Progenitor cell of endocrine pancreas (in vitro differentiated cells): ENCODE measurements around the gene EFR3B. TPM values are rescaled to one million over a fixed set of nuclear protein-coding genes. Genes with fewer than 3 reads are reported as not detected.
"Not testable (repeated sequence)": the region's sequence is repeated elsewhere in the genome, so short reads cannot be mapped to it uniquely, and the experiment has no call there.

ENCODE experiments used
- DNase-seq: peaks from one replicate; pipeline ENCODE4 v3.0.0; 2021; ENCODE audit warnings: low spot score; ENCODE audit not compliant: unreplicated experiment
- H3K27ac Mint-ChIP-seq: 2 replicates; pipeline ENCODE4 v1.8.0; 2021; ENCODE audit warnings: mild to moderate bottlenecking, moderate library complexity, mixed read lengths
- H3K27me3 Mint-ChIP-seq: 2 replicates; pipeline ENCODE4 v1.8.0; 2021; ENCODE audit warnings: mixed read lengths
- H3K36me3 Mint-ChIP-seq: 2 replicates; pipeline ENCODE4 v1.8.0; 2022; ENCODE audit warnings: mixed read lengths; ENCODE audit not compliant: insufficient read depth
- H3K4me1 Mint-ChIP-seq: 2 replicates; pipeline ENCODE4 v1.8.0; 2021; ENCODE audit warnings: low read depth, mixed read lengths
- H3K4me3 Mint-ChIP-seq: 2 replicates; pipeline ENCODE4 v1.8.0; 2021; ENCODE audit warnings: low read depth, mild to moderate bottlenecking, moderate library complexity, mixed read lengths
- H3K9me3 Mint-ChIP-seq: 2 replicates; pipeline ENCODE4 v1.8.0; 2021; ENCODE audit warnings: low read depth, mixed read lengths
- total RNA-seq: library from RNA; stranded (reverse); gene quantifications from 2 replicates; pipeline ENCODE4 v1.2.1, GENCODE V29; 2021
- TF ChIP-seq, protein P1 (sequence below): fragments of 200-600 bp; sonication (generic); IDR thresholded peaks from one replicate; pipeline ENCODE4 v1.5.0; 2021; ENCODE audit warnings: antibody characterized with exemption, mild to moderate bottlenecking; ENCODE audit not compliant: unreplicated experiment

EFR3B gene
- total RNA-seq, 1 donor from 2014 or later: 23.3 TPM

DNA sequence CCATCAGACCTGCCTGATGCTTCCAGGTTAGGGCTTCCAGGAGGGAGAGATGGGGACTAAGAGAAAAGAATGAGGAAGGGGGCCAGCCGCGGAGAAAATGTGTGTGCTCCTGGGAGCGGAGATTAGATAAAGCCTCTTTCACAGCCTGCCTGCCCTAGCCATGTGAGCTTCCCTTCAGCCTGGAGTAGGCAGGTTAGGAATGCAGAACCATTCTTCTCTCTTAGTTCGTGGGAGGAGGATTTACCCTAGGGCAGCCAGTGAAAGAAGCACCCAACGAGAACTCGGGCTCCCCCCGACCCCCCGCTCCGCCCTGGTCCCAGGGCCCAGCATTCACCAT is 90.4 kb downstream of the EFR3B start:
- H3K36me3 Mint-ChIP-seq: peaks cover 14% of the 10 kb centered on the region
- peak overlapping the region; percentile 49 for H3K4me3 Mint-ChIP-seq
- H3K27ac Mint-ChIP-seq: peak overlapping the region; percentile 3
- H3K9me3 Mint-ChIP-seq: no peaks in the 10 kb centered on the region
- peaks cover 10% of the 10 kb centered on the region for H3K4me1 Mint-ChIP-seq
- TF ChIP-seq, protein P1, sequence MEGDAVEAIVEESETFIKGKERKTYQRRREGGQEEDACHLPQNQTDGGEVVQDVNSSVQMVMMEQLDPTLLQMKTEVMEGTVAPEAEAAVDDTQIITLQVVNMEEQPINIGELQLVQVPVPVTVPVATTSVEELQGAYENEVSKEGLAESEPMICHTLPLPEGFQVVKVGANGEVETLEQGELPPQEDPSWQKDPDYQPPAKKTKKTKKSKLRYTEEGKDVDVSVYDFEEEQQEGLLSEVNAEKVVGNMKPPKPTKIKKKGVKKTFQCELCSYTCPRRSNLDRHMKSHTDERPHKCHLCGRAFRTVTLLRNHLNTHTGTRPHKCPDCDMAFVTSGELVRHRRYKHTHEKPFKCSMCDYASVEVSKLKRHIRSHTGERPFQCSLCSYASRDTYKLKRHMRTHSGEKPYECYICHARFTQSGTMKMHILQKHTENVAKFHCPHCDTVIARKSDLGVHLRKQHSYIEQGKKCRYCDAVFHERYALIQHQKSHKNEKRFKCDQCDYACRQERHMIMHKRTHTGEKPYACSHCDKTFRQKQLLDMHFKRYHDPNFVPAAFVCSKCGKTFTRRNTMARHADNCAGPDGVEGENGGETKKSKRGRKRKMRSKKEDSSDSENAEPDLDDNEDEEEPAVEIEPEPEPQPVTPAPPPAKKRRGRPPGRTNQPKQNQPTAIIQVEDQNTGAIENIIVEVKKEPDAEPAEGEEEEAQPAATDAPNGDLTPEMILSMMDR: no peak
- peaks cover 19% of the 10 kb centered on the region for H3K27me3 Mint-ChIP-seq
- no peak for DNase-seq

DNA sequence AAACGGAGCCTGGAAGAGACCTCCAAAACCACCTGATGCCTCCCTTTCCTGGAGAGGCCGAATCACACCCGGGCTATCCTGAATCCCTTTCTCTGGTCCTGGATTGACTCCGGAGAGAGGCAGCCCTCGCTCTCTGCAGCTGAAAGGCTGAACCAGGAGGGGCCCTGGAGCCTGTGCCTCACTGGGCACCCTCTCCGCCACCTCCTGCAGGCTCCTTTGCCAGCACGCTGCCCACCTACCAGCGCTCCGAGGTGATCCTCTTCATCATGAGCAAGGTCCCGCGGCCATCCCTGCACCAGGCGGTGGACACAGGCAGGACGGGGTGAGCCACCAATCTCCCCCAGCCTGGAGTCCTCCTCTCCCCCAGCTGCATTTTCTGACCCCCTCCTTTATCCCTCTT is 90.8 kb downstream of the EFR3B start:
- peak overlapping the region; percentile 3 for H3K27ac Mint-ChIP-seq
- TF ChIP-seq, protein P1: no peak
- H3K4me1 Mint-ChIP-seq: peaks cover 10% of the 10 kb centered on the region
- DNase-seq: no peak
- H3K27me3 Mint-ChIP-seq: peaks cover 19% of the 10 kb centered on the region
- no peaks in the 10 kb centered on the region for H3K9me3 Mint-ChIP-seq
- peaks cover 14% of the 10 kb centered on the region for H3K36me3 Mint-ChIP-seq
- H3K4me3 Mint-ChIP-seq: no peak overlapping the region

DNA sequence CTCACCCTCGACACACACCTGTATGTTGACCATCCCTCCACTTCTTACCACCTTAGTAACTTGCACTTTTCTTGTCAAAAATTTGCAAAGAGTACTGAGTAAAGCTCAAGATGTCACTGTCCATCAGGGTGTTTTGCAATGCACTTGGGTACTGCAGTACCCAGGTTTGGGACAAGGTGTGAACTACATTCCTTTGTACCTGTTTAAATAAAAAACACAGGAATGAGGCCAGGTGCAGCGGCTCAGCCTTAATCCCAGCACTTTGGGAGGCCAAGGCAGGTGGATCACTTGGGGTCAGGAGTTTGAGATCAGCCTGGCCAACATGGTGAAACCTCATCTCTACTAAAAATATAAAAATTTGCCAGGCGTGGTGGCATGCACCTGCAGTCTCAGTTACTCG is 98.7 kb downstream of the EFR3B start:
- H3K36me3 Mint-ChIP-seq: peaks cover 17% of the 10 kb centered on the region
- H3K27ac Mint-ChIP-seq, H3K4me1 Mint-ChIP-seq, H3K9me3 Mint-ChIP-seq, DNase-seq, H3K27me3 Mint-ChIP-seq, H3K4me3 Mint-ChIP-seq: not testable (repeated sequence)

DNA sequence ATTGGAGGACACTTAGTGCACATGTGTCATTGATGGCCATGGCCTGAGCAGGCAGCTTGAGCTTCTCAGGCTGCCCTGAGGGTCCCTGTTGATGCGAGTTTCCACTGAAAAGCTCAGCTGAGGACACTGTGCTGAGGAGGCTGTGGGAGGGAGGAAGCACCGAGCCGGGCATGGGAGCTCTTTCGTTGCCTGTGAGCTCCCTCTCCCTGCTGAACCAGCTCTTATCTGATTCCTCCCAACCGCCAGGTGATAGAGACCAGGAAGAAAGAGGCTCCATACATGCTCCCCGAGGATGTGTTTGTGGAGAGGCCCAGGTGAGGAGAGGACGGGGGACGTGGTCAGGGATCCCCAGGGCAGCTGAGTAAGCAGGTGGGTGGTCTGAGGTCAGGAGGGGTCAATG is 99.2 kb downstream of the EFR3B start:
- Mint-ChIP-seq H3K4me1 (no peaks in the 10 kb centered on the region), H3K9me3 (no peaks in the 10 kb centered on the region), H3K36me3 (peaks cover 14% of the 10 kb centered on the region), H3K4me3 (no peak overlapping the region), H3K27ac (no peak overlapping the region), H3K27me3 (no peaks in the 10 kb centered on the region)
- no peak for DNase-seq
- TF ChIP-seq, protein P1: no peak

DNA sequence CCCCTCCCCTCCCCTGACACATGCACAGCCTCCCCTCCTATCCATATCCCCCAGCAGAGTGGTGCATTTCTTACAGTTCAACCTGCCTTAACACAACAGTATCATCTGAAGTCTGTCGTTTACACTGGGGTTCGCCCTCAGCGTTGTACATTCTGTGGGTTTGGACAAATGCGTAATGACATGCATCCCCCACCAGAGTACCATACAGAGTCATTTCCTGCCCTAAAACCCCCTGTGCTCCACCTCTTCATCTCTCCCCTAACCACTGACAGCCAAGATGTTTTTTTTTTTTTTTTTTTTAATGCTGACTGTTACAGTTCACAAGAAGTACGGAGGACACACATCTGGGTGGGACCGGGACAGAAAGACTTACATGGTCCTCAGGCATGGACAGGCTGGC is 103.9 kb downstream of the EFR3B start:
- H3K4me3 Mint-ChIP-seq: no peak overlapping the region
- H3K9me3 Mint-ChIP-seq: no peaks in the 10 kb centered on the region
- H3K36me3 Mint-ChIP-seq: peaks cover 9% of the 10 kb centered on the region
- TF ChIP-seq, protein P1: no peak
- no peaks in the 10 kb centered on the region for H3K4me1 Mint-ChIP-seq
- DNase-seq: no peak
- no peak overlapping the region for H3K27ac Mint-ChIP-seq
- H3K27me3 Mint-ChIP-seq: no peaks in the 10 kb centered on the region

DNA sequence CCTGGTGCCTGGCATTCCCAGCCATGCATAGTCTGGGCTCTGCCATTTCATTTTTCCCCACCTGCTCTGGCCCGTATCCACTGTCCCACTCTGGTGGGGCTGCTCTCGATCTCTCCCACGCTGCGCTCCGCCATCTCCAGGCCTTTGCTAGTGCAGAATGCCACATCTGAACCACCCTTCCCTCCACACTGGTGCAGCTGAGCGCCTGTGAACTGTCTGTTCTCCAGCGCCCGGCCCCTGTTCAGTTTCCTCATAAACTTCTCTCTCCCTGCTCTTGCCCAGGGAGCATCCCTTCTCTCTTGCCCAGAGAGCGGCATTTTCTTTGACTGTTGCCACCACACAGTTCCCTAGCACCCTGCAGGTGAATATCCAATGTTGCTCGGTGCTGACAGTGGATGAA is 105.0 kb downstream of the EFR3B start:
- Mint-ChIP-seq H3K27me3 (no peaks in the 10 kb centered on the region), H3K27ac (no peak overlapping the region), H3K4me3 (no peak overlapping the region), H3K4me1 (no peaks in the 10 kb centered on the region), H3K9me3 (no peaks in the 10 kb centered on the region), H3K36me3 (peaks cover 9% of the 10 kb centered on the region)
- no peak for DNase-seq
- TF ChIP-seq, protein P1: no peak
